Measurements from ENCODE around the gene ADD2. TPM values are rescaled to one million over a fixed set of nuclear protein-coding genes. Genes with fewer than 3 reads are reported as not detected.

Gene ADD2
- total and polyA plus RNA-seq, 2 donors (not counting 1 experiment from before 2014, with no cell fraction given), result 15.9 to 21.7 TPM

- 76% methylated on average over 8 of the region's 11 CpGs for WGBS (ENCODE audit: insufficient coverage)
- H3K4me3 ChIP-seq (ENCODE audit: control extremely low read depth in 1 of 5, extremely low read depth in 1 of 5, insufficient read depth in 1 of 5, low read depth in 2 of 5, low read length in 4 of 5), result no peak overlapping the region
- intact Hi-C loops (cut with micrococcal nuclease), result loop anchor here (1.0 kb wide), 1 partner anchor 81 kb away; the partner anchor contains the start of gene ADD2
- Mint-ChIP-seq H3K4me1 (no peaks in the 10 kb centered on the region), H3K27me3 (no peaks in the 10 kb centered on the region), H3K9me3 (ENCODE audit: insufficient read depth) (no peaks in the 10 kb centered on the region), H3K4me3 (no peak overlapping the region), H3K27ac (no peak overlapping the region)
- H4K20me1 ChIP-seq (ENCODE audit: control insufficient read depth, insufficient read depth, low read length, poor library complexity, severe bottlenecking), result no peaks in the 10 kb centered on the region
- POLR2A ChIA-PET, result no interaction called here
- CTCF ChIA-PET, result interaction anchor here (1.0 to 1.6 kb wide), 4 partner anchors 81 to 383 kb away, joined by 3 to 4 read pairs (median 3); partner anchors contain the start of gene ADD2
- no peak overlapping the region for H3K9ac ChIP-seq (ENCODE audit: low read length)
- H3K27me3 ChIP-seq (replicated peaks in 1 of 4; ENCODE audit: control extremely low read depth in 1 of 4, control insufficient read depth in 3 of 4, insufficient read depth in 4 of 4, low read length in 3 of 4), result no peaks in the 10 kb centered on the region
- no peaks in the 10 kb centered on the region for H3K79me2 ChIP-seq (ENCODE audit: control insufficient read depth, insufficient read depth, low read length)
- no peaks in the 10 kb centered on the region for H3K9me3 ChIP-seq (ENCODE audit: control extremely low read depth in 1 of 3, control insufficient read depth in 2 of 3, insufficient read depth in 1 of 3, low read length in 2 of 3)
- ATAC-seq (ENCODE audit: low read depth), result no peak
- no peak overlapping the region for H3K27ac ChIP-seq (ENCODE audit: low read length in 2 of 2)
- no peak for TF ChIP-seq CTCF (IDR thresholded peaks at IDR 0.05)
- no peak for TF ChIP-seq EZH2 (IDR thresholded peaks at IDR 0.05; ENCODE audit: borderline replicate concordance, insufficient read depth, low read depth, low read length, poor library complexity, severe bottlenecking)
- H2AFZ ChIP-seq (ENCODE audit: insufficient read depth, low read depth, low read length, poor library complexity, severe bottlenecking), result no peak overlapping the region
- H3K4me2 ChIP-seq (replicated peaks; ENCODE audit: low read depth, low read length, poor library complexity, severe bottlenecking), result no peak overlapping the region
- peak; percentile 13 for DNase-seq
- peaks cover 0 to 53% of the 10 kb centered on the region in 2 experiments for H3K36me3 ChIP-seq (replicated peaks in 1 of 2; ENCODE audit: control extremely low read depth in 1 of 2, control insufficient read depth in 1 of 2, extremely low read depth in 1 of 2, insufficient read depth in 2 of 2, low read length in 1 of 2)
- H3K4me1 ChIP-seq (ENCODE audit: control insufficient read depth in 2 of 2, insufficient read depth in 2 of 2, low read length in 2 of 2), result no peaks in the 10 kb centered on the region
These were observed 81.2 kb downstream of the ADD2 start for GRCh38 chr2:70686577-70687460.

- Histone ChIP-seq H3K4me3 (ENCODE audit: control extremely low read depth in 1 of 5, extremely low read depth in 1 of 5, insufficient read depth in 1 of 5, low read depth in 2 of 5, low read length in 4 of 5) (no peak overlapping the region), H3K27me3 (replicated peaks in 1 of 4; ENCODE audit: control extremely low read depth in 1 of 4, control insufficient read depth in 3 of 4, insufficient read depth in 4 of 4, low read length in 3 of 4) (no peaks in the 10 kb centered on the region), H3K36me3 (replicated peaks in 1 of 2; ENCODE audit: control extremely low read depth in 1 of 2, control insufficient read depth in 1 of 2, extremely low read depth in 1 of 2, insufficient read depth in 2 of 2, low read length in 1 of 2) (peaks cover 0 to 43% of the 10 kb centered on the region in 2 experiments), H3K79me2 (ENCODE audit: control insufficient read depth, insufficient read depth, low read length) (no peaks in the 10 kb centered on the region), H3K4me1 (ENCODE audit: control insufficient read depth in 2 of 2, insufficient read depth in 2 of 2, low read length in 2 of 2) (no peaks in the 10 kb centered on the region), H3K9ac (ENCODE audit: low read length) (no peak overlapping the region), H3K27ac (ENCODE audit: low read length in 2 of 2) (no peak overlapping the region), H3K9me3 (ENCODE audit: control extremely low read depth in 1 of 3, control insufficient read depth in 2 of 3, insufficient read depth in 1 of 3, low read length in 2 of 3) (no peaks in the 10 kb centered on the region), H2AFZ (ENCODE audit: insufficient read depth, low read depth, low read length, poor library complexity, severe bottlenecking) (no peak overlapping the region), H3K4me2 (replicated peaks; ENCODE audit: low read depth, low read length, poor library complexity, severe bottlenecking) (no peak overlapping the region), H4K20me1 (ENCODE audit: control insufficient read depth, insufficient read depth, low read length, poor library complexity, severe bottlenecking) (no peaks in the 10 kb centered on the region)
- H3K27me3 Mint-ChIP-seq, result no peaks in the 10 kb centered on the region
- WGBS (ENCODE audit: insufficient coverage), result 88% methylated on average over 6 of the region's 6 CpGs
- intact Hi-C loops (cut with micrococcal nuclease), result loop anchor here (1.0 kb wide), 1 partner anchor 83 kb away; the partner anchor contains the start of gene ADD2
- H3K9me3 Mint-ChIP-seq (ENCODE audit: insufficient read depth), result no peaks in the 10 kb centered on the region
- DNase-seq (no peak), ATAC-seq (ENCODE audit: low read depth) (no peak)
- H3K27ac Mint-ChIP-seq, result no peak overlapping the region
- ChIA-PET CTCF (interaction anchor here (0.8 to 1.6 kb wide), 6 partner anchors 16 to 382 kb away, joined by 3 to 4 read pairs (median 3); partner anchors contain the start of gene ADD2), POLR2A (no interaction called here)
- no peak overlapping the region for H3K4me3 Mint-ChIP-seq
- TF ChIP-seq CTCF (IDR thresholded peaks at IDR 0.05) (no peak), EZH2 (IDR thresholded peaks at IDR 0.05; ENCODE audit: borderline replicate concordance, insufficient read depth, low read depth, low read length, poor library complexity, severe bottlenecking) (no peak)
- H3K4me1 Mint-ChIP-seq, result no peaks in the 10 kb centered on the region
These were observed 82.2 kb downstream of the ADD2 start for GRCh38 chr2:70685771-70686171.

Data from B cell (primary cell).